Measurements from ENCODE around the gene SNTB2.

The SNTB2 gene

DNA sequence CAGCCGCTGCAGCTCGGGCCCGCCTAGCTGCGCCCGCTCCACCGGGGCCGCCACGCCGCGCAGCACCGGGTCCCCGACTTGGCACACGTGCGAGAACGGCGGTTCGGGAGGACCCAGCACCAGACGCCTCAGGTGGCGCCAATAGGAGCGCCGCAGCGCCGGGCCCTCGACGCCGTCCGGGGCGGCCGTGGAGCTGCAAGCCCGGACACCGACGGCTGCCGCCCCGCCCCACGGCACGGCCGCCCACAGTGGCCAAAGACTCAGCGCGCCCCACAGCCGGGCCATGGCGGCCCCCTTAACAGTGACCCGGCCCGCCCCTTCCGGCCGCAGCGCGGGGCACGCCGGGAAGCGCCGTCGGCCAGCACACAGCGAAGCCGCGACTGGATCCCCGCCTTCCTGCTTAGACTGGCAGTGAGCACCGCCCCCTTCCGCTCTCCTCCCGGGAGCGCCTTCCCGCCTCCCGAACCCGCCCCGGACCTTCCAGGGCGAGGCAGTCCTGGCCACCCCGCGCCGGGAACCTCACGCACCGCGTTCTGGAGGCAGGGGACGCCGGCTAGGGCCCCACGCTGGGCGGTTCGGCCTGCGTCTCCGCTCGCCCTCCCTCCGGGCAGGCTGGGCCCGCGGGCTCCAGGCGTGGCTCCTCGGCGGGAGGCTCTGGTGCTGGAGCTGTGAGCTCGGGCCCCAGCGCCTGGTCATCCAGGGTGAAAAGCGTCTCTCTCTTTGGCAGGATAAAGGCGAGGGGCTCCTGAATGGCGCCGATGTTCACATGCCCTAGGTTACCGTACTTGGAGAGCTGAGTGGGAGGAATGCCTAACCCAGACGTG is 143.5 kb downstream of the SNTB2 start, which contains the start of gene PDF:
TSS of gene PDF (minus strand) at position 303 of the 824 bp plus-strand sequence. CDS start at position 285, 18 bp downstream.
- no peaks in the 10 kb centered on the region for H3K9me3 ChIP-seq (ENCODE audit: control insufficient read depth, low read length)
- peak within 1 kb of the TSS in 1 of 2 experiments; percentile 2 for H2BK12ac ChIP-seq (ENCODE audit: low read length in 2 of 2)
- peak within 1 kb of the TSS; percentile 87 for H3K4me2 ChIP-seq (ENCODE audit: low read length, poor library complexity, severe bottlenecking)
- H3K4me1 ChIP-seq (ENCODE audit: control insufficient read depth, insufficient read depth, low read depth, low read length), result peaks cover 27% of the 10 kb centered on the region
- H4K8ac ChIP-seq (ENCODE audit: low read length), result peak within 1 kb of the TSS; percentile 97
- no peaks in the 10 kb centered on the region for H3K27me3 ChIP-seq (ENCODE audit: control insufficient read depth in 1 of 2, insufficient read depth in 1 of 2, low read length in 2 of 2)
- peak within 1 kb of the TSS; percentile 73 to 90 for H3K4ac ChIP-seq (ENCODE audit: low read depth in 1 of 2, low read length in 2 of 2)
- peak within 1 kb of the TSS; percentile 52 for H2BK15ac ChIP-seq (ENCODE audit: low read depth, poor library complexity, severe bottlenecking)
- peak within 1 kb of the TSS; percentile 90 to 95 for H3K4me3 ChIP-seq (ENCODE audit: insufficient read depth in 1 of 2, low read depth in 1 of 2, low read length in 2 of 2)
- peak within 1 kb of the TSS; percentile 10 to 20 for H3K23ac ChIP-seq (ENCODE audit: low read length in 2 of 2)
- 2% methylated on average over 84 of the region's 93 CpGs for WGBS
- peak within 1 kb of the TSS; percentile 78 to 92 for H3K18ac ChIP-seq (ENCODE audit: low read depth in 1 of 2, low read length in 2 of 2)
- peak; percentile 94 for DNase-seq
- H4K91ac ChIP-seq (ENCODE audit: low read length), result peak within 1 kb of the TSS; percentile 95
- peak within 1 kb of the TSS in 1 of 2 experiments; percentile 85 for H3K14ac ChIP-seq (ENCODE audit: low read length in 2 of 2)
- H2AK5ac ChIP-seq (ENCODE audit: low read length, severe bottlenecking), result no peak within 1 kb of the TSS
- H2BK120ac ChIP-seq (ENCODE audit: low read depth, low read length), result peak within 1 kb of the TSS; percentile 58
- H3K36me3 ChIP-seq (ENCODE audit: control insufficient read depth in 1 of 2, insufficient read depth in 2 of 2, low read depth in 1 of 2, low read length in 2 of 2), result peaks cover 44 to 74% of the 10 kb centered on the region in 2 experiments
- H2BK5ac ChIP-seq (ENCODE audit: low read depth, low read length, poor library complexity, severe bottlenecking), result peak within 1 kb of the TSS; percentile 62
- H3K27ac ChIP-seq (ENCODE audit: low read length, poor library complexity, severe bottlenecking), result peak within 1 kb of the TSS; percentile 77
- peaks cover 24% of the 10 kb centered on the region for H3K79me1 ChIP-seq (replicated peaks; ENCODE audit: low read length, poor library complexity, severe bottlenecking)
- peak within 1 kb of the TSS; percentile 96 for H2AFZ ChIP-seq (ENCODE audit: low read depth, low read length)
- peak within 1 kb of the TSS; percentile 93 for H3K9ac ChIP-seq (ENCODE audit: low read length)

DNA sequence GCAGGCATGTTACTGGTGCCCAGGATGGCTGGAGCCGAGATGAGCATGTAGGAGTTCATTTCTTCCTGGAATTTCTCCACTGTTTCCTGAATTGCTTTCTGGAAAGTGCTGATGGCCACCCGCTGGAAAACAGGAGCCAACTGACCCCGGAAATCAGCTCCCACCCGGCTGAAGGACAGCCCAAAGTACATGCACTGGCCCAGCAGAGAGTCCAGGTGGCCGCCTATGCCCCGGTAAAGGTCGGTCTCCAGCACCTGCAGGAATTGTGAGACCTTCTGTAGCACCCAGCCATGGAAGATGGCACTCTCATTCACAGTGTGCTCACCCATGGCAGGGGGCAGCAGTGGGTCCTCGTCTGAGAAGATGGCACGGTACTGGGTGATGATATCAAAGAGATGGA is 147.7 kb downstream of the SNTB2 start:
- no peak overlapping the region for H3K4ac ChIP-seq (ENCODE audit: low read depth in 1 of 2, low read length in 2 of 2)
- no peak overlapping the region for H3K27ac ChIP-seq (ENCODE audit: low read length, poor library complexity, severe bottlenecking)
- no peak overlapping the region for H3K14ac ChIP-seq (ENCODE audit: low read length in 2 of 2)
- H3K4me3 ChIP-seq (ENCODE audit: insufficient read depth in 1 of 2, low read depth in 1 of 2, low read length in 2 of 2), result no peak overlapping the region
- no peak overlapping the region for H3K4me2 ChIP-seq (ENCODE audit: low read length, poor library complexity, severe bottlenecking)
- peaks cover 38 to 53% of the 10 kb centered on the region in 2 experiments for H3K36me3 ChIP-seq (ENCODE audit: control insufficient read depth in 1 of 2, insufficient read depth in 2 of 2, low read depth in 1 of 2, low read length in 2 of 2)
- no peaks in the 10 kb centered on the region for H3K9me3 ChIP-seq (ENCODE audit: control insufficient read depth, low read length)
- H2AFZ ChIP-seq (ENCODE audit: low read depth, low read length), result no peak overlapping the region
- no peak overlapping the region for H3K9ac ChIP-seq (ENCODE audit: low read length)
- DNase-seq, result no peak
- no peak overlapping the region for H2BK5ac ChIP-seq (ENCODE audit: low read depth, low read length, poor library complexity, severe bottlenecking)
- peaks cover 26% of the 10 kb centered on the region for H3K79me1 ChIP-seq (replicated peaks; ENCODE audit: low read length, poor library complexity, severe bottlenecking)
- H2AK5ac ChIP-seq (ENCODE audit: low read length, severe bottlenecking), result no peak overlapping the region
- peaks cover 15% of the 10 kb centered on the region for H3K4me1 ChIP-seq (ENCODE audit: control insufficient read depth, insufficient read depth, low read depth, low read length)
- no peaks in the 10 kb centered on the region for H3K27me3 ChIP-seq (ENCODE audit: control insufficient read depth in 1 of 2, insufficient read depth in 1 of 2, low read length in 2 of 2)
- no peak overlapping the region for H2BK12ac ChIP-seq (ENCODE audit: low read length in 2 of 2)
- 93% methylated on average over 9 of the region's 9 CpGs for WGBS
- H3K23ac ChIP-seq (ENCODE audit: low read length in 2 of 2), result no peak overlapping the region
- no peak overlapping the region for H4K8ac ChIP-seq (ENCODE audit: low read length)
- no peak overlapping the region for H2BK120ac ChIP-seq (ENCODE audit: low read depth, low read length)
- H3K18ac ChIP-seq (ENCODE audit: low read depth in 1 of 2, low read length in 2 of 2), result no peak overlapping the region
- no peak overlapping the region for H2BK15ac ChIP-seq (ENCODE audit: low read depth, poor library complexity, severe bottlenecking)
- no peak overlapping the region for H4K91ac ChIP-seq (ENCODE audit: low read length)

DNA sequence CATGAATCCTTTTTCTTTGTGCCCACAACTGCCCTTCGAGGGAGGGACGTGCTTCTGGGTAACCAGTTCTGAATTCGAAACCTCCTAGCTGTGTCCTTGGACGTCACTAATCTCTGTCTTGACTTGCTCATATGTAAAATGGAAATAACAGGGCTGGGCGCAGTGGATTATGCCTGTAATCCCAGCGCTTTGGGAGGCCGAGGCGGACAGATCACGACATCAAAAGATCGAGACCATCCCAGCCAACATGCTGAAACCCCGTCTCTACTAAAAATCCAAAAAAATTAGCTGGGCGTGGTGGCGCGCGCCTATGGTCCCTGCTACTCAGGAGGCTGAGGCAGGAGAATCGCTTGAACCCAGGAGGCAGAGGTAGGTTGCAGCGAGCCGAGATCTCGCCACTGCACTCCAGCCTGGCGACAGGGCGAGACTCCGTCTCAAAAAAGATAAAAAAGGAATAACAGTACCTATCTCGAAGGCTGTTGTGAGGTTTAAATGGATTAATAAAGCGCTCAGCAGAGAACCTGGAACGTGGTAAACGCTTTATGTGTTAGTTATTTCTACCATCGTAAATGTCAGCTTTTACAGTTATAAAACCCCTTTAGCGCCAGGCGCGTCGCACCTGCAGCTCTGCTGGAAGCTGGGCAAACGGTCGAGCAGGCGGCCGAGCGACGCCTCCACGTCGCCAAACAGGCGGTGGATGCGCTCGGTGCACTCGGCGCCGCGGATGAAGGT is 151.8 kb downstream of the SNTB2 start:
- peak overlapping the region; percentile 81 for H3K4me2 ChIP-seq (ENCODE audit: low read length, poor library complexity, severe bottlenecking)
- H4K91ac ChIP-seq (ENCODE audit: low read length), result peak overlapping the region; percentile 80
- no peak overlapping the region for H2BK120ac ChIP-seq (ENCODE audit: low read depth, low read length)
- H2BK5ac ChIP-seq (ENCODE audit: low read depth, low read length, poor library complexity, severe bottlenecking), result no peak overlapping the region
- H2AFZ ChIP-seq (ENCODE audit: low read depth, low read length), result peak overlapping the region; percentile 33
- H3K79me1 ChIP-seq (replicated peaks; ENCODE audit: low read length, poor library complexity, severe bottlenecking), result peaks cover 25% of the 10 kb centered on the region
- H3K23ac ChIP-seq (ENCODE audit: low read length in 2 of 2), result peak overlapping the region in 1 of 2 experiments; percentile 29
- no peak for DNase-seq
- peak overlapping the region; percentile 99 for H3K9ac ChIP-seq (ENCODE audit: low read length)
- H2BK15ac ChIP-seq (ENCODE audit: low read depth, poor library complexity, severe bottlenecking), result peak overlapping the region; percentile 78
- H2AK5ac ChIP-seq (ENCODE audit: low read length, severe bottlenecking), result peak overlapping the region; percentile 35
- no peaks in the 10 kb centered on the region for H3K27me3 ChIP-seq (ENCODE audit: control insufficient read depth in 1 of 2, insufficient read depth in 1 of 2, low read length in 2 of 2)
- H3K9me3 ChIP-seq (ENCODE audit: control insufficient read depth, low read length), result no peaks in the 10 kb centered on the region
- no peak overlapping the region for H2BK12ac ChIP-seq (ENCODE audit: low read length in 2 of 2)
- H3K36me3 ChIP-seq (ENCODE audit: control insufficient read depth in 1 of 2, insufficient read depth in 2 of 2, low read depth in 1 of 2, low read length in 2 of 2), result peaks cover 31 to 55% of the 10 kb centered on the region in 2 experiments
- H3K4me3 ChIP-seq (ENCODE audit: insufficient read depth in 1 of 2, low read depth in 1 of 2, low read length in 2 of 2), result peak overlapping the region; percentile 90 to 99
- H3K27ac ChIP-seq (ENCODE audit: low read length, poor library complexity, severe bottlenecking), result peak overlapping the region; percentile 46
- peak overlapping the region; percentile 83 for H4K8ac ChIP-seq (ENCODE audit: low read length)
- WGBS, result 35% methylated on average over 39 of the region's 46 CpGs
- H3K18ac ChIP-seq (ENCODE audit: low read depth in 1 of 2, low read length in 2 of 2), result peak overlapping the region; percentile 75 to 83
- H3K4me1 ChIP-seq (ENCODE audit: control insufficient read depth, insufficient read depth, low read depth, low read length), result peaks cover 15% of the 10 kb centered on the region
- peak overlapping the region in 1 of 2 experiments; percentile 92 for H3K14ac ChIP-seq (ENCODE audit: low read length in 2 of 2)
- H3K4ac ChIP-seq (ENCODE audit: low read depth in 1 of 2, low read length in 2 of 2), result peak overlapping the region in 1 of 2 experiments; percentile 96
